ENCODE results near the gene PCSK6.
"Not testable (repeated sequence)": the region's sequence is repeated elsewhere in the genome, so short reads cannot be mapped to it uniquely, and the experiment has no call there.

Gene PCSK6

GRCh38 chr15:101481917-101482525 is 7.5 kb downstream of the PCSK6 start:
- DNase-seq, result no peak

GRCh38 chr15:101481381-101481705 is 8.2 kb downstream of the PCSK6 start:
- DNase-seq, result no peak

DNA sequence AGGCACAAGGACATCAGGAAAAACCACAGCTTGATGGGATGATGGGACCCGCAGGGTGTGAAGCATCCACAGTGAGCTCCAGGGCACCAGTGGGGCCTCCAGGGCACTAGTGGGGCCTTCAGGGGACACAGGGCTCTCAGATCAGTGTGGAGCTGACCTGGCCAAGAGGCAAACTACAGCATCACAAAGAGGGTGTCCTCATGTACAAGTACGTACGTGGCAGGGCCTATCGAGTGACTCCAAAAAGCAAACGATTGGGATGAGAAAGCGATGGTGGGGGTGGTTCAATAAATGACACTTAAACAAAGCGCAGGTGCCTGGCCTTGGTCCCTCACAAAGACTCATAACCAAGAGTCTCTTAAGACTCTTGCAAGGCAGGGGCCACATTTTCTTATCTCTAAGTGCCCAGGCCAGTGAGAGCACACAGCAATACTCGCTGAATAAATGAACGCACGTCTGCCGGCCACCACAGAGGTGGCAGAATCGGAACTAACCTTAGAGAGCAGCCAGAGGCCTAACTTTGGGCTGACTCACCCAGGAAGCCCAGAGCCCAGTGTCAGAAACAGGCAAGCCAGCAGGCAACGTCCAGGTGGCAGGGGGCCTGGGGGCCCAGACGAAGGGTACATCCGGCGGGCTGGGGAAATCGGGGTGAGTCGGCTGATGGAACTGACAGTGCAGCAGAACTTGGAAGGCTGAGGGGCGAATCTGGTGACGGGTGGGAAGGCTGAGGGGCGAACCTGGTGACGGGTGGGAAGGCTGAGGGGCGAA is 8.7 kb downstream of the PCSK6 start:
- DNase-seq, result no peak

DNA sequence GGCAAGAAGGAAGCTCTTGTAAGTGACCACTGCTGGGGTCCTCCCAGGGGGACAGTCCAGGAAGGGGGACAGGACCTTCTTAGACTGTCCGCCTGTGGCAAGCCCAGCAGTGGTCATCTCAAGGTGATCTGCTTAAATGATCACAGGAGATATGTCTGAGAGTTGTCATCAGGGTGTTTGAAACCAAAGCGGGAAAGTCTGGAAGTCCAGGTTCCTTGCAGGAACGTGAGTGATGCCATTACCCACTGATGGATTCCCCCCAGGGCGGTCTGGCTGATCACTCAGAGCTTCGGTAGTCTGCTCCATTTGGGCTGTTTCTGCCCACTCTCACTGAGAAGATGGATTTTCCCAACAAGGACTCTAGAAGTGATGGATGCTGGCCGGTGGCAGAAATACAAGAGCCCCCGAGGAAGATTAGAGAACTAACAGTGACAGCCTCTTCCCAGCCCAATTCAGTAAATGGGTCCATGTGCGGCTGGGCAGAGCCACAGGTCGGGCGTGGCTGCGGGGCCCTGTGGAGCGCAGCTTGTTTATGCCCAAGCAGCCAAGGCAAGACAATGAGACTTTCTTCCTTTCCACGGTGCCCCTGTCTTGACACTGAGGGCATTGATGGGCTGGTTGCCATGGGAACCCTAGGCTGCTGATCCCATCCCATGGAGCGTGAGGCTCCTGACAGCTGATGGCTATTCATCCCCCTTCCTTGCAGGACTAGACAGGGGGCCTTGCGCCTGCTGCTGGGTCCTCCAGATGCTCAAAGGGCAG is 9.5 kb downstream of the PCSK6 start:
- no peak for DNase-seq

DNA sequence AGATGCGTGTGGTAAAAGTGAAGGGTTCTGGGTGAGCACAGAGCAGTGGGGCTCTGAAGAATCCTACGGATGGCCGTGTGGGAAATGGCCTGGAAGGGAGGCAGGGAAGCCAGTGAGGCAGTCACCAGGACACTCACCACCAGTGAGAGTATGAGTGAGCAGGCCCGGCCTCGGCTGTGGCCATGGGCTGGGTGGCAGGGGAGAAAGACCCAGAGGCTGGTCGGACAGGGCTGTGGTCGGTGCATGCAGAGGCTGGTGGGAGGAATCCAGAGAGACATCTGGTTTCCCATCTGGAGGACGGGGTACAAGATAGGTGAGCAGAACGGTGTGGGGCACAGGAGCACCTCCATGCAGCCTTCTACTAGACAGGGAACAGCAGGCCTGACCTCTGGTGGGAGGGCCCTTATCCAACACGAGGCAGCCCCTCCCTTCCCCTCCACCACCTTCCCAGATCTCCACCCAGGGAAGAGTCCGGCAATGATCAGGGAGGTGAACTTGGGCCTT is 10.1 kb downstream of the PCSK6 start:
- no peak for DNase-seq

- DNase-seq, result no peak
Observed at GRCh38 chr15:101478701-101479341, 10.7 kb downstream of the PCSK6 start.

- no peak for DNase-seq
Observed at GRCh38 chr15:101477851-101478362, 11.6 kb downstream of the PCSK6 start.

DNA sequence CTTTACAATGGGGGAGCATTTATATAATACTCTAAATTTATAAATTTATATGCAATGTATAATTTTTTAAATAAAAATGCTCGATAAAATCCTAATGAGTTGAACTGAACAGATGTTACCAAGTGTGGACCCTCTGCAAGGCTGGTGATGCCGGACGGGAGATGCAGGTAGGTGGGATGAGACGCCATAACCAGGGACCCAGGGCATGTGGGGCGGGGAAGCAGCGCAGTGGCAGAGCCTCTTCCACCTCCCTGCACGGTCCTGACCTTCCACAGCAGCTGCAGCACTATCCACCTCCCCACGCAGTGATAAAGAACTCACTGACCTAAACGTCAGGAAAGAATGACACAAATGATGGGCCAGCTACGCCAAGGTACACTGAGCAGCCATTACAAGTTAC is 12.8 kb downstream of the PCSK6 start:
- no peak for DNase-seq

GRCh38 chr15:101474983-101475382 is 14.5 kb downstream of the PCSK6 start:
- DNase-seq, result no peak

DNA sequence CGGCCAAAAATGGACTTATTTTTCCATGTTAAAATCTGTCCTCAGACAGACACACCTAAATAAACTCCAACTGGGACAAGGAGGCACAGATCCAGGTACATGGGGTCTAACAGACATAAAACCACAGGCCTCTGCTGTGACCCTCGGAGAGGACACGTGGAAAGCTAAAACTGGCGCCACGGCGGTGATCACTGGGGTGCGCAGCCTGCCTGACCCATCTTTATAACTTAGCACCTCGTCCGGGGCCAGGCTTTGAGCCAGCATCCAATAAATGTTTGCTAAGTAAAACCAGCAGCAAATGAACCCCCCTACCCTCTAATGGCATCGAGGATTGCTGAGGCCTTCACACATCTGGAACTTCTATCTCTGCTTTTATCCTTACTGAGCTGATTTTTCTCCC is 15.3 kb downstream of the PCSK6 start:
- DNase-seq, result no peak

DNA sequence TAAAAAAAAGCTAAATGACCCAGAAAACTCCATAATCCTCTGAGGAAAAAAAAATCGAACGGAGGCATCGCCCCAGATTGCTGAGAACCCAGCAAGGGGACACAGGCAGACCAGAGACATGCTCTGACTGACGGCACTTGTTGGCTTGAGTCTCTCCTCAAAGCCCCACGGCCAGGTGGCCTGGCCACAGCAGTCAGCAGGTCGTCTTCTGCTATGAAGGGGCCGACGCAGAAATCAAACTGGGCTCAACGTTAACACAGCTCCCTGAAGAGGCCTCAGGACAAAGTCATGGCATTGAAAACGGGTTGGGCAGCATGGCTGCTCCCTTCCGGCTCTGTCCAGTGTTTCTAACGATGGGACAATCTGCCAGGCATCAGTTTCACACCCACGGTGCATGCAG is 17.5 kb downstream of the PCSK6 start:
- no peak for DNase-seq

GRCh38 chr15:101470548-101471239 is 18.8 kb downstream of the PCSK6 start:
- DNase-seq, result no peak

DNA sequence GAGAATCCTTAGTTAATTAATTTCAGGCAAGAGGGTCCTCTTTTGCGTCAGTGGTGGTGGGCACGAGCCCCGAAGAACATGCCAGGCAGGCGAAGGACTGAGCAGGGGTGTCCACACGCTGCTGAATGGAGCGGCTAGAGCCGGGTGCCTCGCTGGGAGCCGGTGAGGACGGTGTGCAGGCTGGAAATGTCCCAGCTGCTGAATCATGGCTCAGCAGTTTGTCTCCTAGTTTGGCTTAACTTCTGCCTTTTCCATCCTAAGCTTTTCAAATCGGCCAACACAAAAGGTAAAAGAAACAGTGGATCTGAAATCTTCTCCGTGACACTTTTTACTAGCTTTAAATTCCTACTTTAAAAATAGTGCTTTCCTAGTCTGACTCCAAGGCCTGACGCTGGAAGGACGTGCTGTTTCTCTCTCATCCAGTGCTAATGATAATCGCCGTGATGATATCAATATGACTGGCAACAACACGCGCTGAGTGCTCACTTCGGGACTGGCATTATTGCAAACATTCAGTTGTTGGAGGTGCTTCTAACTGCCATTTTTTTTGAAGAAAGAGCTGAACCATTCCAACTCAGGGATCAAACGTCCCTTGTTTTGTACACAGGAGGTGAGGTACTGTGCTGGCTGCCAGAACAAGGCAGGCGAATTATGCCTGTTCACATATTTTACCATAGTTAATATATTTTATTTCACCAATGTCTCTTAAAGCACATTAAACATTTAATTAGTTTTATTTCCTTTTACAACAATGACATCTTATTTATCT is 19.8 kb downstream of the PCSK6 start:
- DNase-seq, result no peak

GRCh38 chr15:101466188-101466587 is 23.3 kb downstream of the PCSK6 start:
- no peak for DNase-seq

DNA sequence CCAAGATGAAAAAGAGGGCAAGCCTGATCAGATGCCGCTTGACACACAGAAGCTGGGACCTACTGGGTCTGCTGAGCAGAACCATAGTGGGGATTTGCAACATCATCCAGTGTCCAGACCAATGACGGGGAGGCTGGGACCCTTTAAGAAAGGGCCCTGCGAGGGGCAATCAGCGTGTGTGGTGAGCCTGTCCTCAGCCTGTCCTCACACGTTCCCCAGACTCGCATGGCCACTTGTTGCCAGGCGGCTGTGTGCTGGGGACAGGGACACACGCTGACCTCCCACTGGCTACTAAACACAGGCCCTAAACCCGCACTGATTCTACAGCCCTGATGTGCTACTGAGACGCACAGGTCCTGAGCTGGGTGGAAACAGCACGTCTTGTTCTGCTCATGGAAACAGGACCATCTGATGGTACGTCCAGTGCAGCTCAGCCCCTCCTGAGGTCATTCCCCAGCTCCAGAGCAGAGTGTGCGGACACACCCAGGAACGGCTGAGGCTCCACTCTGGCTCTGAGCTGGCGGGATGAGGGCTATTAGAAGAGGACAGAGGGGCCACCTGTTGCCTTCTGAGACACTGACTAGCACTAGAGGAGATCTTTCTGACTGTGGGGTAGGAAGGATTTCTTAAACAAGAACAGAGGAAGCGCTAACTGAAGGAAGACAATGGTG is 24.4 kb downstream of the PCSK6 start:
- DNase-seq, result no peak

DNA sequence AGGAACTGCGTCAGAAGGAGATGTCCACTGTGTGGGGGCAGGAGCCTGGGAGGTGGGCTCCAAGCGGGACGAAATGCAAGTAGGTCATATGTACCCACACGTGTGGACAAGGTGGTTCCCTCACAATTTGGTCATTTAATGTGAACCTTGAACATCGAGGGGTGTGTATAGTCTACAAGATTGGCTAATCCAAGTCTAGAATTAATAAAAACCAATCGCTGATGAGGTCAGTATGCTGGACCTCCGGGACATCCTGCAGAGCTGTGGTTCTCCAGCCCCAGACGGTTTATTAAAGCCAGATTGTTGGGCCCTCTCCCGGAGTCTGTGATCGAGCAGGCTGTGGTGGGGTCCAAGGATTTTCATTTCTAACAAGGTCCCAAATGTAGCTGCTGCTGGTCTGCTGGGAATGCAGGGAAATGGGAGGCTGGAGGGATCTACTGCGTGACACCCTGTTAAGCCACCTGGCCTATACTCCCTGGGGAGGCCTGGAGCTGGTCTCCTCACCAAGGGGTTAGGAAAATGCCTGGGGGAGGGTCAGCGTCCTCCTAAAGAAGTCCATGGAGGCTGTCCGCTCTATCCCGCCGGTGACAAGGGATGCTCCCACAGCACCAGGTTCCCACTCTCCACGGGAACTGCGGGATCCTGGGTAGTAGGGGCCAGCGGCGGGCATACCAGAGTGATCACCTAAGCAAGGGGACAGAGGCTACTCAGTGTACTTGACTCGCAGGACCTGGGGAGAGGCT is 25.1 kb downstream of the PCSK6 start:
- no peak for DNase-seq

DNA sequence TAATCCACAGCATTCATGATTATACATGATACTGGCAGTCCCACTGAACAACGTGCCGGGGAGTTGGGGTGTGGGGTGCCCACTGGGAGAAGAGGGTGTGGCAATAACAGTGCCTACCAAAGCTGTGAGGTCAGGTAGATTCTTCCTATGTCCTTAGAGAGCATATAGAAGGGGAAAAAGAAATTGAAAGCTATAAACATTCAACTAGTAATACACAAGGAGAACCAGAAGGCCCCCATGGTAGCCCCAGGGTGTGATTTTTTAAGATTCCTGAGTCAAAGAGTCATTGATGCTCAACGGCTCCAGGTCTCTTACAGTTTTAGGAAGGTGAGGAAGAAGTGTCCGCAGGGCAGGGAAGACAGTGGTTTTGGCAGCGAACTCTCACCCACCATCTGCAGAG is 25.8 kb downstream of the PCSK6 start:
- DNase-seq, result not testable (repeated sequence)

DNA sequence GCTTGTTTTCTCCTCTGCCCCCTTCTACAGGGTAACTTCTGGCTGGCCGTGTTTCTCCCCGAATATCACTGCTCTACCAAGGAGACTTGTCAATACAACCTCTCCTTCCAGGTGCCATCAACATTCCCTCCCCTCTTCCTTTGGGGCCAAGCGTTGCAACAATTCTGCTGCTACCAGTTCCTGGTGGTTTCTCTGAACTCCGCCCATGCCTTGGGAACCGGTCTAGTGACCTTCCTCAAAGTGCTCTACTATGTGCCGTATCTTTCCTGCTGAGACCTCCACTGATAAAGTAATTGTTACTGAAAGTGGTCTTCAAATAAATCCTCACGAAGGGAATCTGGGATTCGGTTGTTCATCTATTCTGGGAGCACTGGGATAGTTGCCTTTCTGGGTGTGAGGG is 26.2 kb downstream of the PCSK6 start:
- DNase-seq, result no peak

GRCh38 chr15:101461097-101461496 is 28.4 kb downstream of the PCSK6 start:
- peak; percentile 39 for DNase-seq

GRCh38 chr15:101459579-101460300 is 29.8 kb downstream of the PCSK6 start:
- no peak for DNase-seq

Measured in hematopoietic multipotent progenitor cell treated with erythropoietin and hydrocortisone succinate and interleukin-3 and kit ligand, for 4 days (in vitro differentiated cells).